Neural cell (in vitro differentiated cells): Measurements from ENCODE around the gene WDR83.

Source experiments
- EZH2 ChIP-seq: fragments of 200-600, 300-800 bp; shearing (Covaris generic), sonication (generic); IDR thresholded peaks from 2 replicates; pipeline ENCODE4 v1.6.1; 2014; ENCODE audit warnings: antibody characterized with exemption, low read length, borderline replicate concordance, mild to moderate bottlenecking; ENCODE audit not compliant: insufficient read depth, poor library complexity, severe bottlenecking
- MXI1 ChIP-seq: fragments of 450-650 bp; conservative IDR thresholded peaks from 2 replicates; pipeline ENCODE4 v1.6.1; 2014; ENCODE audit warnings: antibody characterized with exemption, mild to moderate bottlenecking; ENCODE audit not compliant: poor library complexity, severe bottlenecking
- POLR2AphosphoS5 ChIP-seq: IDR thresholded peaks from 2 replicates; pipeline ENCODE4 v1.6.1; 2012
- SMC3 ChIP-seq: fragments of 450-650 bp; conservative IDR thresholded peaks from 2 replicates; pipeline ENCODE4 v1.6.1; 2014; ENCODE audit warnings: antibody characterized with exemption, mild to moderate bottlenecking, moderate library complexity; ENCODE audit not compliant: poor library complexity
- TF ChIP-seq, protein P1 (sequence below): fragments of 450-650 bp; IDR thresholded peaks from 2 replicates; pipeline ENCODE4 v1.5.1; 2014; ENCODE audit warnings: antibody characterized with exemption, mild to moderate bottlenecking, moderate library complexity; ENCODE audit not compliant: poor library complexity, severe bottlenecking
- TF ChIP-seq, protein P2 (sequence below): IDR thresholded peaks from 2 replicates; pipeline ENCODE4 v1.6.1; 2012; ENCODE audit warnings: borderline replicate concordance

DNA sequence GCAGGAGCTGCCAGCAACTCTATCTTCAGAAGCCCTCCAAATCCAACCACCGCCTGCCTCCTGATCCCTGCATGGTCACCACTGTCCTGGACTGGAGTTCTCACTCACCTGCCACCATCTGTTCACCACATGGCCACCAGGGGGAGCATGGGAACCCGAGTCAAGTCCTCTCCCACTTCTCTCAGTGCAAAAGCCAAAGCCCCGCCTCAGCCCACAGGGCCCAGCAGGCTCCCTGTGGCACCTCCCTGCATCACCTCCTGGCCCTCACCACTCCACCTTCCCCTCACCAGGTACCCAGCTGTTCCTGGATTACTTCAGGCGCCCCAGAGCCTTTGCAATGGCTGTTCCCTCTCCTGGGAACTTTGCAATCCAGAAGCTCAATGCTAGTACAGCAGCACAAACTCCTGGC is 9.8 kb downstream of the WDR83 start:
- no peak for TF ChIP-seq EZH2
- TF ChIP-seq, protein P1, sequence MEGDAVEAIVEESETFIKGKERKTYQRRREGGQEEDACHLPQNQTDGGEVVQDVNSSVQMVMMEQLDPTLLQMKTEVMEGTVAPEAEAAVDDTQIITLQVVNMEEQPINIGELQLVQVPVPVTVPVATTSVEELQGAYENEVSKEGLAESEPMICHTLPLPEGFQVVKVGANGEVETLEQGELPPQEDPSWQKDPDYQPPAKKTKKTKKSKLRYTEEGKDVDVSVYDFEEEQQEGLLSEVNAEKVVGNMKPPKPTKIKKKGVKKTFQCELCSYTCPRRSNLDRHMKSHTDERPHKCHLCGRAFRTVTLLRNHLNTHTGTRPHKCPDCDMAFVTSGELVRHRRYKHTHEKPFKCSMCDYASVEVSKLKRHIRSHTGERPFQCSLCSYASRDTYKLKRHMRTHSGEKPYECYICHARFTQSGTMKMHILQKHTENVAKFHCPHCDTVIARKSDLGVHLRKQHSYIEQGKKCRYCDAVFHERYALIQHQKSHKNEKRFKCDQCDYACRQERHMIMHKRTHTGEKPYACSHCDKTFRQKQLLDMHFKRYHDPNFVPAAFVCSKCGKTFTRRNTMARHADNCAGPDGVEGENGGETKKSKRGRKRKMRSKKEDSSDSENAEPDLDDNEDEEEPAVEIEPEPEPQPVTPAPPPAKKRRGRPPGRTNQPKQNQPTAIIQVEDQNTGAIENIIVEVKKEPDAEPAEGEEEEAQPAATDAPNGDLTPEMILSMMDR, result peak; percentile 79
- TF ChIP-seq POLR2AphosphoS5, result no peak
- TF ChIP-seq MXI1, result no peak
- TF ChIP-seq SMC3, result peak; percentile 72
- TF ChIP-seq, protein P2, sequence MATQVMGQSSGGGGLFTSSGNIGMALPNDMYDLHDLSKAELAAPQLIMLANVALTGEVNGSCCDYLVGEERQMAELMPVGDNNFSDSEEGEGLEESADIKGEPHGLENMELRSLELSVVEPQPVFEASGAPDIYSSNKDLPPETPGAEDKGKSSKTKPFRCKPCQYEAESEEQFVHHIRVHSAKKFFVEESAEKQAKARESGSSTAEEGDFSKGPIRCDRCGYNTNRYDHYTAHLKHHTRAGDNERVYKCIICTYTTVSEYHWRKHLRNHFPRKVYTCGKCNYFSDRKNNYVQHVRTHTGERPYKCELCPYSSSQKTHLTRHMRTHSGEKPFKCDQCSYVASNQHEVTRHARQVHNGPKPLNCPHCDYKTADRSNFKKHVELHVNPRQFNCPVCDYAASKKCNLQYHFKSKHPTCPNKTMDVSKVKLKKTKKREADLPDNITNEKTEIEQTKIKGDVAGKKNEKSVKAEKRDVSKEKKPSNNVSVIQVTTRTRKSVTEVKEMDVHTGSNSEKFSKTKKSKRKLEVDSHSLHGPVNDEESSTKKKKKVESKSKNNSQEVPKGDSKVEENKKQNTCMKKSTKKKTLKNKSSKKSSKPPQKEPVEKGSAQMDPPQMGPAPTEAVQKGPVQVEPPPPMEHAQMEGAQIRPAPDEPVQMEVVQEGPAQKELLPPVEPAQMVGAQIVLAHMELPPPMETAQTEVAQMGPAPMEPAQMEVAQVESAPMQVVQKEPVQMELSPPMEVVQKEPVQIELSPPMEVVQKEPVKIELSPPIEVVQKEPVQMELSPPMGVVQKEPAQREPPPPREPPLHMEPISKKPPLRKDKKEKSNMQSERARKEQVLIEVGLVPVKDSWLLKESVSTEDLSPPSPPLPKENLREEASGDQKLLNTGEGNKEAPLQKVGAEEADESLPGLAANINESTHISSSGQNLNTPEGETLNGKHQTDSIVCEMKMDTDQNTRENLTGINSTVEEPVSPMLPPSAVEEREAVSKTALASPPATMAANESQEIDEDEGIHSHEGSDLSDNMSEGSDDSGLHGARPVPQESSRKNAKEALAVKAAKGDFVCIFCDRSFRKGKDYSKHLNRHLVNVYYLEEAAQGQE, result no peak
